Transverse colon (tissue), 3 donors: ENCODE data around the gene HLA-DRB1.

ENCODE experiments used
- EP300 ChIP-seq: sonication (generic); formaldehyde crosslinking; IDR thresholded peaks from one replicate; pipeline ENCODE4 v1.6.1; 2017; ENCODE audit warnings: antibody characterized with exemption, low read depth
- TF ChIP-seq, protein P1 (sequence below), 5 experiments: fragments of 200-600 bp in 3 of 5; fragments of 450-650 bp in 2 of 5; sonication (generic) in 3 of 5; IDR thresholded peaks; 1 replicate in 2 of 5; 2 replicates in 3 of 5; pipeline ENCODE4 v1.5.1; 2016 to 2017; ENCODE audit warnings: antibody characterized with exemption in 5 of 5, inconsistent platforms in 3 of 5, mild to moderate bottlenecking in 2 of 5, moderate library complexity in 1 of 5

GRCh38 chr6:32551410-32551809 lies 38.2 kb downstream of the HLA-DRB1 start:
- TF ChIP-seq, protein P1, sequence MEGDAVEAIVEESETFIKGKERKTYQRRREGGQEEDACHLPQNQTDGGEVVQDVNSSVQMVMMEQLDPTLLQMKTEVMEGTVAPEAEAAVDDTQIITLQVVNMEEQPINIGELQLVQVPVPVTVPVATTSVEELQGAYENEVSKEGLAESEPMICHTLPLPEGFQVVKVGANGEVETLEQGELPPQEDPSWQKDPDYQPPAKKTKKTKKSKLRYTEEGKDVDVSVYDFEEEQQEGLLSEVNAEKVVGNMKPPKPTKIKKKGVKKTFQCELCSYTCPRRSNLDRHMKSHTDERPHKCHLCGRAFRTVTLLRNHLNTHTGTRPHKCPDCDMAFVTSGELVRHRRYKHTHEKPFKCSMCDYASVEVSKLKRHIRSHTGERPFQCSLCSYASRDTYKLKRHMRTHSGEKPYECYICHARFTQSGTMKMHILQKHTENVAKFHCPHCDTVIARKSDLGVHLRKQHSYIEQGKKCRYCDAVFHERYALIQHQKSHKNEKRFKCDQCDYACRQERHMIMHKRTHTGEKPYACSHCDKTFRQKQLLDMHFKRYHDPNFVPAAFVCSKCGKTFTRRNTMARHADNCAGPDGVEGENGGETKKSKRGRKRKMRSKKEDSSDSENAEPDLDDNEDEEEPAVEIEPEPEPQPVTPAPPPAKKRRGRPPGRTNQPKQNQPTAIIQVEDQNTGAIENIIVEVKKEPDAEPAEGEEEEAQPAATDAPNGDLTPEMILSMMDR (IDR thresholded peaks at IDR 0.05), result no peak
- no peak for TF ChIP-seq EP300
